Fibroblast of lung (primary cell): ENCODE results near the gene RNF123. TPM values are rescaled to one million over a fixed set of nuclear protein-coding genes. Genes with fewer than 3 reads are reported as not detected.

Experiments
- DNase-seq, 2 donors: peaks; one replicate each; pipeline versions ENCODE4 v3.0.0 to v3.0.0-alpha.2; 2010; ENCODE audit warnings: low read depth in 2 of 2
- H2AFZ ChIP-seq: 2 replicates; pipeline ENCODE4 v1.5.1; 2012; ENCODE audit warnings: low read length, control low read depth, inconsistent platforms
- H3K27ac ChIP-seq: 2 replicates; pipeline ENCODE4 v1.5.1; 2011; ENCODE audit warnings: low read length, control low read depth; ENCODE audit not compliant: insufficient read depth
- H3K27me3 ChIP-seq: 2 replicates; pipeline ENCODE4 v1.5.1; 2011; ENCODE audit warnings: mild to moderate bottlenecking, low read length; ENCODE audit not compliant: control insufficient read depth, insufficient read depth
- H3K36me3 ChIP-seq: 2 replicates; pipeline ENCODE4 v1.5.1; 2011; ENCODE audit warnings: low read length; ENCODE audit not compliant: control insufficient read depth, insufficient read depth
- H3K4me1 ChIP-seq: 2 replicates; pipeline ENCODE4 v1.5.1; 2011; ENCODE audit warnings: low read length; ENCODE audit not compliant: control insufficient read depth, insufficient read depth; ENCODE audit errors: extremely low read depth
- H3K4me2 ChIP-seq: 2 replicates; pipeline ENCODE4 v1.5.1; 2011; ENCODE audit warnings: low read length, control low read depth; ENCODE audit not compliant: insufficient read depth; ENCODE audit errors: extremely low read depth
- H3K4me3 ChIP-seq, 4 experiments: fragments of 200-600 bp in 1 of 4; sonication (generic) in 1 of 4; replicated peaks in 1 of 4; 2 replicates each; pipeline ENCODE4 v1.5.1; 2011 to 2016; ENCODE audit warnings: low read length in 4 of 4, low read depth in 3 of 4, mild to moderate bottlenecking in 3 of 4, control low read depth in 2 of 4, inconsistent platforms in 1 of 4, mixed read lengths in 1 of 4; ENCODE audit not compliant: insufficient read depth in 1 of 4; ENCODE audit errors: control extremely low read depth in 1 of 4
- H3K79me2 ChIP-seq: 2 replicates; pipeline ENCODE4 v1.5.1; 2012; ENCODE audit warnings: mild to moderate bottlenecking, low read length, inconsistent platforms; ENCODE audit not compliant: control insufficient read depth, insufficient read depth
- H3K9ac ChIP-seq: 2 replicates; pipeline ENCODE4 v1.5.1; 2011; ENCODE audit warnings: mild to moderate bottlenecking, low read length, control low read depth; ENCODE audit not compliant: insufficient read depth
- H3K9me3 ChIP-seq: 2 replicates; pipeline ENCODE4 v1.5.1; 2012; ENCODE audit warnings: low read depth, low read length; ENCODE audit not compliant: control insufficient read depth, insufficient read depth
- H4K20me1 ChIP-seq: 2 replicates; pipeline ENCODE4 v1.5.1; 2011; ENCODE audit warnings: low read length; ENCODE audit not compliant: control insufficient read depth, insufficient read depth; ENCODE audit errors: extremely low read depth
- CTCF ChIP-seq, 2 donors: IDR thresholded peaks in 1 of 2; conservative IDR thresholded peaks in 1 of 2; 1 replicate in 1 of 2; 2 replicates in 1 of 2; pipeline ENCODE4 v1.5.1; 2011 to 2012; ENCODE audit warnings: low read length in 2 of 2, control low read depth in 1 of 2, inconsistent platforms in 1 of 2, low read depth in 1 of 2, mild to moderate bottlenecking in 1 of 2
- EZH2 ChIP-seq: IDR thresholded peaks from 2 replicates; pipeline ENCODE4 v1.5.1; 2012; ENCODE audit warnings: low read length, control low read depth, mild to moderate bottlenecking; ENCODE audit errors: missing control alignments
- polyA plus RNA-seq, 2 donors: library from polyadenylated mRNA; depleted of rRNA in 1 of 2; stranded (reverse) in 1 of 2; unstranded in 1 of 2; fragments of >200 nt; gene quantifications; 2 replicates each; pipeline ENCODE4 v1.2.1, GENCODE V29; 2011 to 2012; ENCODE audit warnings: missing spikeins in 1 of 2
- total RNA-seq: library from RNA; depleted of rRNA; stranded (reverse); fragments of >200 nt; gene quantifications from 2 replicates; pipeline ENCODE4 v1.2.1, GENCODE V29; 2014

The RNF123 gene
- total and polyA plus RNA-seq, 2 donors (not counting 1 experiment from before 2014, with no cell fraction given), result 16.5 to 27.1 TPM

GRCh38 chr3:49661281-49661680 lies 28.1 kb upstream of the RNF123 start:
- H3K9me3 ChIP-seq, result no peaks in the 10 kb centered on the region
- no peak overlapping the region for H2AFZ ChIP-seq
- H3K79me2 ChIP-seq, result no peaks in the 10 kb centered on the region
- DNase-seq, result peak in 1 of 2 donors; percentile 30
- H3K36me3 ChIP-seq, result no peaks in the 10 kb centered on the region
- H3K4me2 ChIP-seq, result no peak overlapping the region
- peaks cover 2% of the 10 kb centered on the region for H3K27me3 ChIP-seq
- H3K9ac ChIP-seq, result no peak overlapping the region
- no peaks in the 10 kb centered on the region for H3K4me1 ChIP-seq
- H4K20me1 ChIP-seq, result no peaks in the 10 kb centered on the region
- H3K27ac ChIP-seq, result no peak overlapping the region
- H3K4me3 ChIP-seq, result no peak overlapping the region
- TF ChIP-seq CTCF (conservative IDR thresholded peaks at IDR 0.05 in 1 of 2, IDR thresholded peaks at IDR 0.05 in 1 of 2; ENCODE audit: low read depth in 1 of 2, low read length in 2 of 2) (no peak), EZH2 (no peak)

DNA sequence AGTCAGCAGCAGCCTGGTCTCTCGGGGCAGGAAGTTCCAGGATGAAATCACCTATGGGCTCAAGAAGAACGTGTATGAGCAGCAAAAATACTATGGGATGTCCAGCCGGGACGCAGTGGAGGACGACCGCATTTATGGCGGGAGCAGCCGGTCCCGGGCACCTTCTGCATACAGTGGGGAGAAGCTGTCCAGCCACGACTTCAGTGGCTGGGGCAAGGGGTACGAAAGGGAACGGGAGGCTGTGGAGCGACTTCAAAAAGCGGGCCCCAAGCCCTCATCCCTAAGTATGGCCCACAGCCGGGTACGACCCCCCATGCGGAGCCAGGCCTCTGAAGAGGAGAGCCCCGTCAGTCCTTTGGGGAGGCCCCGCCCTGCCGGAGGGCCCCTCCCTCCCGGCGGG lies 27.3 kb upstream of the RNF123 start:
- DNase-seq, result no peak

DNA sequence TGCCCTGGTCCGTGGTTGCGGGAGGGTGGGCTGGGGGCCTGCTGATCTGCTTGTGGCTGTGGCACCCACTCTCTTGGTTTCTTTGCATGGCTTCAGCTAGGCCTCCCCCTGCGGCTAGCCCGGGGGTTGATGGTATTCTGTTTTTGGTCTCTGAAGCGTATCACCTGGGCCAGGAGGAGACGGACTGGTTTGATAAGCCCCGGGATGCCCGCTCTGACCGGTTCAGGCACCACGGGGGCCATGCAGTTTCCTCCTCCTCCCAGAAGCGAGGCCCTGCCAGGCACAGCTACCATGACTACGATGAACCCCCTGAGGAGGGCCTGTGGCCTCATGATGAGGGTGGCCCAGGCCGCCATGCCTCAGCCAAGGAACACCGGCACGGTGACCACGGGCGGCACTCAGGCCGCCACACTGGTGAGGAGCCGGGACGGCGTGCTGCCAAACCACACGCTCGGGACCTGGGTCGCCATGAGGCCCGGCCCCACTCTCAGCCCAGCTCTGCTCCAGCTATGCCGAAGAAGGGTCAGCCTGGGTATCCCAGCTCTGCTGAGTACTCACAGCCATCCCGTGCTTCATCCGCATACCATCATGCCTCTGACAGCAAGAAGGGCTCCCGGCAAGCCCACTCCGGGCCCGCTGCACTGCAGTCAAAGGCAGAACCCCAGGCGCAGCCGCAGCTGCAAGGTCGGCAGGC lies 26.5 kb upstream of the RNF123 start:
- DNase-seq, result no peak
- H3K4me1 ChIP-seq, result no peaks in the 10 kb centered on the region
- H2AFZ ChIP-seq, result no peak overlapping the region
- H3K36me3 ChIP-seq, result no peaks in the 10 kb centered on the region
- H3K9me3 ChIP-seq, result no peaks in the 10 kb centered on the region
- H3K4me3 ChIP-seq, result no peak overlapping the region
- TF ChIP-seq EZH2, result no peak
- no peak for TF ChIP-seq CTCF (conservative IDR thresholded peaks at IDR 0.05 in 1 of 2, IDR thresholded peaks at IDR 0.05 in 1 of 2; ENCODE audit: low read depth in 1 of 2, low read length in 2 of 2)
- no peaks in the 10 kb centered on the region for H4K20me1 ChIP-seq
- H3K4me2 ChIP-seq, result no peak overlapping the region
- H3K27ac ChIP-seq, result no peak overlapping the region
- H3K9ac ChIP-seq, result no peak overlapping the region
- peaks cover 6% of the 10 kb centered on the region for H3K27me3 ChIP-seq
- no peaks in the 10 kb centered on the region for H3K79me2 ChIP-seq

More for the DNA sequence above, 27.3 kb upstream of the RNF123 start:
- H3K9ac ChIP-seq, result no peak overlapping the region
- H3K27ac ChIP-seq, result no peak overlapping the region
- H3K9me3 ChIP-seq, result no peaks in the 10 kb centered on the region
- no peaks in the 10 kb centered on the region for H4K20me1 ChIP-seq
- TF ChIP-seq CTCF (conservative IDR thresholded peaks at IDR 0.05 in 1 of 2, IDR thresholded peaks at IDR 0.05 in 1 of 2; ENCODE audit: low read depth in 1 of 2, low read length in 2 of 2) (no peak), EZH2 (no peak)
- H2AFZ ChIP-seq, result no peak overlapping the region
- H3K79me2 ChIP-seq, result no peaks in the 10 kb centered on the region
- H3K4me3 ChIP-seq, result no peak overlapping the region
- no peaks in the 10 kb centered on the region for H3K4me1 ChIP-seq
- H3K36me3 ChIP-seq, result no peaks in the 10 kb centered on the region
- peaks cover 2% of the 10 kb centered on the region for H3K27me3 ChIP-seq
- H3K4me2 ChIP-seq, result no peak overlapping the region
